Activated CD8-positive, alpha-beta memory T cell treated with anti-CD3 and anti-CD28 coated beads for 48 hours (primary cell): ENCODE results near the gene LEKR1.
"Not testable (repeated sequence)": the region's sequence is repeated elsewhere in the genome, so short reads cannot be mapped to it uniquely, and the experiment has no call there.

Source experiments
- DNase-seq, 3 experiments: peaks; one replicate each; pipeline ENCODE4 v3.0.0-alpha.2; 2020; ENCODE audit warnings: low read depth in 2 of 3, low spot score in 2 of 3

LEKR1 gene

DNA sequence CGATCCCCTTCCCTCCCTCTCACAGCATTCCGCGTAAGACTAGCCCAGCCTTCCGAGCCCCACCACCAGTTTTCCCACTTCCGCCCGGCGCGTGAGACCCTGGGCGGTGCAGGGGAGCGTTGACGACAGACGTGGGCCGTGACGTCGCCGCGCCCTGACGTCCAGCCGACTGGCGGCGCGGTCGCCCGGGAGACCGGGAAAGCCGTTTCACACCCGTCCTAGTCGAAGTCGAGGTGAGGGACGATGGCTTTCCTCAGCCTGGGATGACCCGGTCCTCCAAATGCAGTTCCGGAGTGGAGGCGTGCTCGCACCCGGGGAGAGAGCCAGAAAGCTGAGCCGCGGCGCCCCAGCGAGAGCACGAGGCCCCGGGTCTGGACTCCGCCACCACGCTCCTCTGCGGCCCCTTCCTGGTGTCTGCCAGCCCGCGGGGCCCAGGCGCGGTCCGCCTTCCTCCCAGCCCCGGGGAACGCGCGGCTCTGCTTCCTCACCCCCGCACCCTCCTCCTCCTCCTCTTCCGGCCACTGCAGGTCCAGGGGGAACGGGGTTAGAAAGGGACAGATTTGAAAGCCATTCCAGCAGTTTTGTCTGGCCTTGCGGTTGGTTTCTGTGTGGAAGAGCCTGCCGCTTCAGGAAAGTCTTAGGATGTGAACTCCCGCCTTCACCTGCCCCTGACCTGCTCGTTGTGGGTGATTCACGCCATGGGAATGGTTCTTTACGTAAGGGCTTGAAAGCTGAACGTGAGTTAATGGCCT, at the start of gene LEKR1:
Gene LEKR1, plus strand, starts transcription at position 210 of the 752 bp plus-strand sequence. CDS start 2,977 bp downstream, outside the sequence.
- DNase-seq, result peak; percentile 57 to 61 (median 57)

DNA sequence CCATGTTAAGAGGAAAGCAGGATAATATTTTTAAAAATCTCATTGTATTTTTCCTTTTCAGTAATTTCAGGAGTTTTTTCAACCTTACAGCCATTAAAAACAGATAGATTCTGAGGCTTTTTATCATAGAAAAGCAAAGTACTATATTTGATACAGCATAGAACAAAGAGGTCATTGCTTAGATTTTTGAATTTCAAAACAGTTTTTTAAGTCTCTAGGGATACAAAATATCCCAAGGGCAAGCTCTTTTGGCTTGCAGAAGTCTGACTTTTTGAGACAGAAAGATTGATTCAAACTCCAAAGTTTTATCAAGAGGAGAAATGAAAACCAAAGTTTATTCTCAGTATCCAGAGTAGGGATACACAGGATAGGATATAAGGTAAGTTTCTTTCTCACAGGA, 49.3 kb upstream of the LEKR1 start:
- DNase-seq, result no peak

DNA sequence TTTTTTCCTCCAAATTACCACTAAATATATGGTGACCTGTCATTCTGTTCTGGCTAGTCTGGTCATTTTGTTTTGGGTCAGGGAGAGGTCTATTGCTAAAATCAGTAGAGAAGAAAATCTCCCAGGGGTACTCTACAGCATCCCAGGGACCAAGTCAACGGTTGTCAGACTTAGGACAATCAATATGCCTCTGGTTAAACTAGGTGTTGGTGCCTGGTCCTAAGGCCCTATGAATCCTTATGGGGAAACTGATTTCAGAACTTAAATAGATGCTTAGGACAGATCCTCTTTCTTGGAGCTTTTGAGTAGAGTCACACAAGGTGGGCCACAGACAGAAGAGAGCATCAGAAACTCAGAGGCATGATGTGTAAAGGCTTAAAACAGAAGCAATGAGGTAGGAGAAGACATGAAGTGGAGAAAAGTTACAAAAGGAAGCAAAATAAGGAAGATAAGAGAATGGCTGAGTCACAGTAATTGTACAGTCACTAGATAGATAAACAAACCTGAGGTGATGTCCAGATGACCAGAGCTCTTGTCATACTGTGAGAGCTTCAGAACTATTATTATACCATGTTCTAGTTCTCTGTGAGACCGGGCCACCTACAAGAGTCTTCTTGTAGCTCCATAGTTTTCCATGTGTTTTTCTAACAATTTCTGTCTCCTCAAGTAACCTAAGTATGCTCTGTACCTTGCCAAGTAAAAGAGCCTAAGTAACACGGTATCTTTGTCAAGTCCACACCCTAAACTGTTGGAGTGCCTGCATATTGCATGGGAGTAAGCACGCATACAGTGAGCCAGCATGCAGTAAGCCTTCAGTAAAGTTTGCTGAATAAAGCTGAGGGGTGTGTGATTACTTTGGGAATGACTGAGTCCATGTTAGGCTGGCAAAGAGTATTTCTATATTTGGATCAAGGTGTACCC, 44.6 kb upstream of the LEKR1 start:
- DNase-seq, result no peak

DNA sequence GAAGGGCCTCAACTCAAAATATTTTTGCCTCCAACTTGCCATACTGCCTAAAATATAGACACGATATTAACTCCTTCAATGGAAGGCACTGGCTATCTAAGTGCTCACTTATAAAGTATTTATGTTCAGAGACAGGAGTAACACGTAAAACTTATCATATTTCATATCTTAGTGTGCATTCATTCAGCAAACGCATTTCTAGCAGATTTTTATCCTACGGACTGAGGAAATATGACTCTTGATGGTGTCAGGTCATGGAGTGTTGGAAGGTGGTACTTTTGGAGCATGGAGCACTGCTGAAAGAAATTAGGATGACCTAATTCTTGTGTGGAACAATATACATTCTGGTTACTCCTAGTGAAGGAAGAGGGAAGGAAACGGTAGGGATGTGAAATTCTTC, 43.8 kb upstream of the LEKR1 start:
- DNase-seq, result no peak

DNA sequence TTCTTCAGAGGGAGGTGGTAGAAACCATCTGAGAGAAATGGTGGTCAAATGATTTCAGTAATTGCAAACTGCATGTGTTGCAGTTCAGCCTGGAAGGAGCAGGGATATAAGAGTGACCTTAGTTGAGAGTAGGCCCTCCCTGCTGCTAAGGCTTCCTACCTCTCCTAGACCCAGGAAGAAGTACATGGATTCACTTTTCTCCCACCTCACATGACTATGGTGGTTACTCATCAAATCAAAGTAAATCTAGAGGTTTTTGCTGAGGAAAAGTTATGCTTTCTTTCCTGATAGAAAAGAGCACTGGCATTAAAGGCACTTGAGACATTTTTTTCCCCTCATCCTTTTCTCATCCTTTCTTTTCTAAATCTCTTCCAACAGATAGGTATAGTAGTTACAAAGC, 43.2 kb upstream of the LEKR1 start:
- no peak for DNase-seq

DNA sequence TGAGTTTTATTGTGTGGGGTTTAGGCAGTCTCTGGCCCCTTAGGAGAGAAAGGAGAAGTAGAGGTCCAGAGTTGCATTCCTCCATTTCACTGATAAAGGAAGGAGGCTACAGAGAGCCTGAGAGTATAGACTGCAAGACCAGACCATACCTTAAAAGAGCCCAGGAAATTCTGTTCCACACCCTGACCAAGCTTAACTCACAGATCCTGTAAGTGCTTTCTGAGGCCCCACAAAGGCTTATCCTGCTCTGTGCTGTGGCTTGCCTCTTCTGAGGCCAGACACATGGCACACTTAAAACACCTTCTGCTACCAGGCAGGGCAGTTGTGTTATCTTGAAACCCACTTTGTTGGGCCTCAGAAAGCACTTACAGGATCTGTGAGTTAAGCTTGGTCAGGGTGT, 39.2 kb upstream of the LEKR1 start:
- DNase-seq, result no peak

DNA sequence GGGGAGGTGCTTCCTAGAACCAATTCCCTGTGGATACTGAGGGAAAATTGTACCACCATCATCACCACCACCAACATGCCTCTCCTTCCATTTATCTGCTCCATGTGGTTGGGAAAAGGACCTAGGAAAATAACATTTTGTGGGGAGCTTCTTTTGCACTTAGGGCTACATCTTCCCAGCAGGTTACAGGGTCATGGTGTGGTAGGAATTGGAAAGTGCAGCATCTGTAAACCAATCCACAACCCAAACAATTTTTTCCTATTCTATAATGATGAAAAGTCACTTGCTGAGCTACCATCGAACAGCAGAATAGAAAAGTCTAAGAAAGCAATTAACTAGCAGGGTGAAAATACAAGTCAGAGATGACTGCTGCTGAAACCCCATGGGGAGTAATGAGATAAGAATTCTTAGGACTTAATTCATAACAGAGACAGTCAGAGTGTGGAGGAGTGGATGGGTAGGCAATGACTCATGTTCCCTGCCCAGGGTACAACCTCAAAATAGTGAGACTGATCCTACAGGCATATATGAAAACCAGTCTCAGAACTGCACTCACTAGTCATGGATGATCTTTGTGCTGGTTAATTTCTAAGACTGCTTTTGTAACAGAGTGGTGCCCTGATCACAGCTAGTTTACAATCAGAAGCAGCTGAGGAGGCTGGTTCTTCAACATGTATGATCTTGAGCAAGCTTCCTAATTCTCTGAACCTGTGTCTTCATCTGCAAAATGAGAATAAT, 38.1 kb upstream of the LEKR1 start:
- no peak for DNase-seq

DNA sequence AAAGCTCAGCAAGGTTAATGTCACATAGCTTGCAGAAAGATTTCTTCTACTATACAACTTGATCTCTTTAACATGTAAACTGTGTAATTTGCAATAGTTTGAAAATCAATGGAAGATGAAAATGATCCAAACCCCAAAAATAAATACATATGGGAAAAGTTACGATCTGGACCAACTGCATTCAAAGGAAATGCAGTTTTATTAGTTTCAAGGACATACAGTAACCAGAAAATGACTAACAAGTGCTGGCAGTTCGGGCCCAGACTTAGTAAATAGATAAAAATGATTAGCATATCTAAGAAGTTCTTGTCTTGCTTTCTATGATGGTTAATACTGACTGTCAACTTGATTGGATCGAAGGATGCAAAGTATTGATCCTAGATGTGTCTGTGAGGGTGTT, 37.3 kb upstream of the LEKR1 start:
- DNase-seq, result no peak

DNA sequence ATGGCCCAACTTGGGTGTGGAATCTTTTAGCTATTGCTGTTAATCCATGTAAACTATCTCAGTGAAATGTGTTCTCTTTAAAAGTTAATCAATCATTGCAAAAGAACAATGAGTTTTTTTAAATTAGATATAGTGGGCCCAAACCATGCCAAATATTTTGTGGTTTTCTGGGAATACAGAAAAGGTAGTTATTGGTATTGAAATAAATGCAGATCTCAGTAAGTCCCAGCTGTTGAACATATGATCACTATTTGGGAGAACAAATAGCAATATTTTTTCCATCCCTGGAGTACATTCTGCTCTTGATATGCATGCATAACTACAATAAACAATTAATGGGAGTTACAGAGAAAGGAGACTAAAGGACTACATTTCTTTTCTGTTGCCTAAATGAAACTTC, 36.0 kb upstream of the LEKR1 start:
- no peak for DNase-seq

DNA sequence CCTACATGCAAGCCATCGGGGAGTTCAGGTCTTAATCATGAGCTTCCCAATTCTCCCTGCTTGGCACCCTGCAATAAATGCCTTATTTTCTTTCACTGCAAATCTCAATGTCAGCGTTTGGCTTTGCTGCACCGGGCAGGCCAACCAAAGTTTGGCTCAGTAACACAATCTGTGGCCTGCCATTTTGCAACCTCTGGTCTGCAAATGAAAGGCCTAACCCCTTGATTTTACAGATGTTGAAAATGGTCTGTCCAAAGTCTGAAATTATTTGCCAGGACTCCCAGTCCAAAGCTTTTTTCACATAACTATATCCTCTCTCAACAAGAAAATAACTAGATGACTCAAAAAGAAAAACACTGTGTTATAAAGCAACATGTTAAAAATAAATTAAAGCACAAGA, 34.0 kb upstream of the LEKR1 start:
- no peak for DNase-seq

DNA sequence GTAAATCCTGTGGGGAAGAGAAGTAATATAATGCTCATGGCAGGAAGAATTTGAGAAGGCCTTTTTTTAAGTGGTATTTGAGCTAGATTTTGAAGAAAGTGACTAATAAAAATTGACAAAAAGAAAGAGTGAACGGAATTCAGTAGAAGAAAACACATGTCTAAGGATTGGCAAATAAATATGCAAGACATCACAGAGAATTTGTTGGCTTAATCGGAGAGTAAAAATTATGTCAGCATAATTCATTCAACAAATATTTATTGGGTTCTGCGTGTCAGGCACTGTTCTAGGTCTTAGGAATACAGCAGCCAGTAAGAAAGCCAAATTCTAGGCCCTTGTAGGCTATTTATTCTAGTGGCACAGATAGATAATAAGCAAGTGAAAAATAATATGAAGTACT, 33.6 kb upstream of the LEKR1 start:
- DNase-seq, result no peak

DNA sequence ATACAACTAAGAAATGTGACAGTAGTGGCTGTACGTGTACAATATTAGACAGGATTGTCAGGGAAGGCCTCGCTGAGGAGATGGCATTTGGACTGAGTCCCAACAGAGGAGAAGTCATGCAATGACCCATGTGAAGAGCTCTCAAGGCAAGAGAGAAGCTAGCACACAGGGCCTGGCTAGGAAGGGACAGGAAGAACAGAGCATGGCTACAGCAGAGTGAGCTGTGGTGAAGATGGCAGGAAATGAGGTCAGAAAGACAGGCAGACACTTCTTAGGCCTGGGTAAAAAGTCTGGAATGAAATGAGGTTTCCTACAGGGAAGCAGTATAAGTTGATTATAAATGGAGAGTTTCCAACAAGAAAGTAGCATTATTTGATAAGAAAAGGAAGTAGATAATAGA, 33.2 kb upstream of the LEKR1 start:
- DNase-seq, result no peak

DNA sequence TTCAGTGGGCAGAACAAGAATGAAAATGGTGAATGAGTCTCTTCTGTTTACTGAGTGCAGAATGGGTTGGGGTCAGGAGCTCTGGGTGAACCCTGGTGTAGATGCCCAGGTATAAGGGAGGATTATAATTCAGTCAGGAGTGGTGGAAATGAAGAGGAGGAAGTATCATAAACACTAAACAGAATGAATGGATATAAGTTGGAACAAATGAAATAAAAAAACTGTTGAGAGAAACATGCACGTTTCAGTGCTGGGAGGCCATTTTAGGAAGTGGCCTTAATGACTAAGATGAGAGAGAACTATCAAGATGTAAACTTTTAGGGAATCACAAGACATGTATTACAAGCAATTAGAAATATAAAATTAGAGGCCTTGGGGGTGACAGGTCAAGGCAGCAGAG, 32.8 kb upstream of the LEKR1 start:
- DNase-seq, result no peak

DNA sequence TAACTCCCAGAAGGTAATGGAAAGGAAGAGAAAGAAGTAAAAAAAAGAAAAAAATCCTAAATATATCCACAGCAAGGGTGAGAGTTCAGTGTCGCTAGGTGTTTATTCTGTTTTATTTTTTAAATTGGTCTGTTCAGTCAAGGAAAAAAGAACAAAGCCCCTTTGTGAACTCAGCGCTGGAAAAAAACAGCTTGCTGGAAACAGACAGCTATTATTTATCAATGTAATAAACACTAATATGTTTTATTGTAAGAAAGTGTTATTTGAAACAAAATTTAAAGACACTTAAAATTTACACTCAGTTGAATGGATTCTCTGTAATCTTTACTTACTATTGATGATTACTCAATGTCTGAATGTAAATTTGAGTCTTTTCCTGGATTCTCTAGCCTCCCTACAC, 32.3 kb upstream of the LEKR1 start:
- DNase-seq, result no peak

DNA sequence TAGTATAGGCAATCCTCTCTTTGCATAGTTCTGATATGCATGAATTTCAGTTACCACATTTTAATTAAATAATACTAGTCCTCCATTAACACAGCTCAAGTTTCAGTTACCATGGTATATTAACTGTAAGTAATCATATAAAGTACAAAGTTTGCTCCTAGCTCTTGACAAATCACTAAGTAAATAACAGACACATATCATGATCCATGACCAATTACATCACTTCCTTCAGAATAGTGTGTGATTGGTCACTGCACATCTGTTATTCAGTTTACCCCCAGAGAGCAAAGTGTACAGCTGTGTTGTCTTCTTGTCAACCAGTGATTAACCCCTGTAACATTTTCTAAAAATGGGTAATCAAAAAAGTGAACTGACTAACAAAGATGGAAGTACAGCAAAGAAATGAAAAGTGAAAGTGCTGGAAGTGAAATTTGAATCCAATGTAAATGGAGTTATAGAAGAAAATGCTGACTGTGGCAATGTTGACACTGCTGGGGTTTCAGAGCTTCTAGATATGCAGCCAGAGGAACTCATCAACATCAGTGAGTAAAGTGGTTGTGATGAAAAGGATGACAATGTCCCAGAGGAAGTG, 30.2 kb upstream of the LEKR1 start:
- DNase-seq, result no peak

DNA sequence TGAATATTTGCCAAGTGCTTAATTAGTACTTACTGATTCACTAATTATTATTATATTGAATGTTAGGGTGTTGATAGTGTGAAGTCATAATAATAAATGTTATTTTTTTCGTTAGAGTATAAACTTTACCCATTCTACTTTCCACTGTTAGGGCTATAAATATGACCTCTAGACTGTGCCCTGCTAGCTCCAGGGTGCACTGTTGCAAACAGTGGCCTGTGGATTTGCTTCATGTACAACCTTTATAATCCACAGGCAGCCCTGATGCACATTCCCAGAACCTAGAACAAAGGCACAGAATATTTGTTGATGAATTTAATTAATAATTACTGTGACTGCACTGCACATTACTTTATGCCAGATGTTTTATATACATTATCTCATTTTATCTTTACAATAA, 28.8 kb upstream of the LEKR1 start:
- no peak for DNase-seq

DNA sequence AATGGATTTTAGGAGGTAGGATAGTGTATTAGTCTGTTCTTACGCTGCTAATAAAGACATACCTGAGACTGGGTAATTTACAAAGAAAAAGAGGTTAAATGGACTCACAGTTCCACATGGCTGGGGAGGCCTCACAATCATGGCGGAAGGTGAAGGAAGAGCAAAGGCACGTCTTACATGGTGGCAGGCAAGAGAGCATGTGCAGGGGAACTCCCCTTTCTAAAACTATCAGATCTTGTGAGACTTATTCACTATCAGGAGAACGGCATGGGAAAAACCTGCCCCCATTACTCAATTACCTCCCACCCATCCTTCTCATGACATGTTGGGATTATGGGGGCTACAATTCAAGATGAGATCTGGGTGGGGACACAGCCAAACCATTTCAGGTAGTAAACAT, 25.9 kb upstream of the LEKR1 start:
- not testable (repeated sequence) for DNase-seq

DNA sequence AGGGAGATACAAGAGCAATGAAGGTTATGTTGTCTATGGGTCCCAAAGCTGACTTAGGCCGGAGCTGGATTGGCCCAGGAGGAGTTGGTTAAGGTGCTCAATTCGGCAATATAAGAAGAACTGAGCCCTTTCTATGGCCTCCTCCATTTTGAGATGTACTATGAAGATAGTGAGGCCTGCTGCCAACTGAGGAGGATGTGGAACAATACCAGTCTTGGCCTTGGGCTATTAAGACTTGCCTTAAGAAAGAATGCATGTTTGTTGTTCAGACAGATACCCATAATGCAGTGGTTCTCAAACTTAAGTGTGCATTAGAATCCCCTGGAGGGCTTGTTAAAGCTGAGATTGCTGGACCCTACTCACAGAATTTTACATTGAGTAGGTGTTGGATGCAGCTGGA, 24.4 kb upstream of the LEKR1 start:
- DNase-seq, result no peak

DNA sequence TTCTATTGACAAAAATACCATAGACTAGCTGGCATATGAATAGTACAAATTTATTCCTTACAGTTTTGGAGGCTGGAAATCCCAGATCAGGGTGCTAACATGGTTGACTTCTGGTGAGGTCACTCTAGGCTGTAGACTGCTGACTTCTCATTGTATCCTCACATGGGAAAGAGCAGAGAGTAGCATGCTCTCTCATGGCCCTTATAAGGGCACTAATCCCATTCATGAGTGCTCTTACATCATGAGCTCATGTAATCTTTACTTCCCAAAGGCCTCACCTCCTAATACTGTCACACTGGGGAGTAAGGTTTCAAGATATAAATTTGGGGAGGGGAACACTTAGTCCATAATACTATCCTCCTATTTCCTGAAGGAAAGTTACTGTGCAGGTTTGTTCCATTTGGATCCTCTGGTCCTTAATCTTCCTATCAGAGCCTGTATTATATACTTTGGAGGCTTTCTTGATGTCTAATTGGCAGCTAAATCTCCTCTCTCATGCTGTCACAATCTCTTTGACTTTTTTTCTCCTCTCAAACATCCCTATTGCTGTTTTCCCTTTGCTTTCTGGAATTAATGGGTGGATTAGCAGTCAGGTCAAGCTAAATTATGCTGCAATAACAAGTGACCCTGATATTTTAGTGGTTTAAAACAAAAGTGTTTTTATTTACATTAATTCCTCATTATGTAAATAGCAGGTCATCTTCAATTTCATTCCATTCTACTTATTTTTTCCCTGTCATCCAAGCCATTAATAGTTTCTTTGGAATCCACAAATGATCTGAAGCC, 23.1 kb upstream of the LEKR1 start:
- DNase-seq, result no peak

DNA sequence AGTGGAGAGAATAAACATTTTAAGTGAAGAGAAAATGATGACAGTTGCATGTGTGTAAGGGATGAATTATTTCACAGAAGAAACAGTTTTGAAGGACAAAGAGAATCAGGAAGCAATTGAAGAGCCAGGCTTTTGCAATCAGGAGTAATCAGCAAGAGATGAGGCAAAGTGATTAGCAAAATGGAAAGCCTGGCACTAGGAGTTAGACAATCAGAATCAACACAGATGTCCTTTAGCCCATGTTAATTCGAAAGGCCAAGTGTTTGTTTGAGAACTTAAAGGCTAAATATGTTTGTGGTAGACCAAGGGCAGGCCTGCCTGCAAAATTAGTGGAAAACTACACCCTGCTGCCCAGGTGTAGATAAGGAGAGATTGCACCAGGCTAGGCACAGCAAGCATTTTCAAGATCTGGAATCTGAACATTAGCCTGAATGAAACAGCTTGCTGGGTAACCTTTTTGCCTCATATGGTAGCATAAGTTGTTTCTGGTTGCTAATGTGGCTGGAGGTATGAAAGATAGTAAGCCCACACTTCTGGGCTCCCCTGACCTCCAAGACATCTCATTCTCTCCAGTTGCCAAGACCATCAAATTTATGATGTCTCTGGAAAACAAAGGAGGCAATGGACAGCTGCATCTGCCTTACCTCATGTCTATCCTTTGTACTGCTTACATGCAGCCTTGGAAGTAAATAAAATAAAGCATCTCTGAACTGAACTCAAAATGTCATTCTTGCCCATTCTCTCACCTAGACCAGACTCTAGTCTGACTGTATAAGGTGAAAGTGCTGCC, 22.0 kb upstream of the LEKR1 start:
- DNase-seq, result no peak
